ENCODE measurements around the gene RNU7-1.

DNA sequence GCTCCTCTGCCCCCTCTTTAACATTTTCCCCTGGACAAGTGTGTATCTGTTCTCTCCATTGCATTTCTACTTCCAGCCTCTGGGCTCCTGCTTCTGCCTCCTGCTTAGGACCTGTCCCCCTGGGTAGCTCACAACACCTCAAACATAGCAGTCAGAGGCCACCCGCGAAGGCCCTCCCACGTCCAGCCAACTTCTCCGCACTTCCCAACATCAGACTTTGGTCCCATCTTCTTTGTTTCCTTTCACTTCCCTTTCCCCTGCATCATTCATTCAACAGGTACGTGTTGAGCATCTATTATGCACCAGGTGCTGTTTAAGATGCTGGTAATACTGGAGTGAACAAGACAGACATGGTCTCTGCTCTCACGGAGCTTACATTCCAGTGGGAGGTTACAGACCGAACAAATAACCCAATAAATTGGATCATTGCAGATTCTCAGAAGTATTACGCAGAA, 3.3 kb downstream of the RNU7-1 start:
- TF ChIP-seq EP300 (IDR thresholded peaks at IDR 0.05; ENCODE audit: low read depth) (no peak), CTCF (IDR thresholded peaks at IDR 0.05) (no peak), POLR2A (IDR thresholded peaks at IDR 0.05) (no peak)

All from transverse colon (tissue), 3 donors.